ENCODE results near the gene MAGEC2.

The MAGEC2 gene

GRCh38 chrX:142233400-142233799 is 28.3 kb upstream of the MAGEC2 start:
- no peak overlapping the region for H3K4me3 ChIP-seq (ENCODE audit: low read length)
- DNase-seq (ENCODE audit: low read depth), result no peak
- TF ChIP-seq CTCF (conservative IDR thresholded peaks at IDR 0.05; ENCODE audit: low read depth, low read length), result no peak

GRCh38 chrX:142214081-142214480 is 9.0 kb upstream of the MAGEC2 start:
- no peak for DNase-seq (ENCODE audit: low read depth)
- TF ChIP-seq CTCF (conservative IDR thresholded peaks at IDR 0.05; ENCODE audit: low read depth, low read length), result no peak
- no peak overlapping the region for H3K4me3 ChIP-seq (ENCODE audit: low read length)

DNA sequence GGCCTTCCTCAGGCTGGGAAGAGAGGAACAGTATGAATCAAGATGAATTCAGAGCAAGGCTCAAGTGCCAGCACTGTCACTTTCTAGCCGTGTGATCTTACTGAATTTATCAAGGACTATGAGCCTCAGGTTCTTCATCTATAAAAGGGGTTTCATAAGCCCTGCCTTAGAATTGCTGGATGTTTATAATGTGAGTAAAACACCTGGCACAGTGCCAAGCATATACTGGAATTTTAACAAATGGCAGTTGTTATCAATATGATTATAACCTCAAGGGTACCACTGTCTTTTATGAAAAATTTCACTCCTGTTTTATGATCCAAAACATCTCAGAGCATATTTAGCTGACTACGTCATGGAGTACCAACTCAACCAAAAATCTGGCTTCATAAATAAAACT is 4.0 kb downstream of the MAGEC2 start:
- DNase-seq (ENCODE audit: low read depth), result no peak
- no peak for TF ChIP-seq CTCF (conservative IDR thresholded peaks at IDR 0.05; ENCODE audit: low read depth, low read length)
- H3K4me3 ChIP-seq (ENCODE audit: low read length), result no peak overlapping the region

- H3K4me3 ChIP-seq (ENCODE audit: low read length), result no peak overlapping the region
- no peak for TF ChIP-seq CTCF (conservative IDR thresholded peaks at IDR 0.05; ENCODE audit: low read depth, low read length)
- DNase-seq (ENCODE audit: low read depth), result no peak
Measured at GRCh38 chrX:142186103-142186502, 19.0 kb downstream of the MAGEC2 start.

- H3K4me3 ChIP-seq (ENCODE audit: low read length), result no peak overlapping the region
- DNase-seq (ENCODE audit: low read depth), result no peak
- TF ChIP-seq CTCF (conservative IDR thresholded peaks at IDR 0.05; ENCODE audit: low read depth, low read length), result no peak
Measured at GRCh38 chrX:142184756-142185602, 20.1 kb downstream of the MAGEC2 start.

- no peak for DNase-seq (ENCODE audit: low read depth)
- no peak for TF ChIP-seq CTCF (conservative IDR thresholded peaks at IDR 0.05; ENCODE audit: low read depth, low read length)
- no peak overlapping the region for H3K4me3 ChIP-seq (ENCODE audit: low read length)
Measured at GRCh38 chrX:142156567-142156966, 48.5 kb downstream of the MAGEC2 start.
